HEK293 (cell line): ENCODE data around the gene ACTR1A.

ENCODE experiments used
- CTCF ChIA-PET: fragments of 350-600 bp; formaldehyde crosslinking; extraction: SDS; loops from one replicate; lab custom pipeline; 2021; ENCODE audit warnings: antibody characterized with exemption; lab: Yijun Ruan, JAX
- POLR2A ChIA-PET: fragments of 300-600 bp; formaldehyde crosslinking; extraction: SDS; loops from one replicate; lab custom pipeline; 2020; ENCODE audit warnings: antibody characterized with exemption, inconsistent platforms; lab: Yijun Ruan, JAX
- H3K27ac ChIP-seq: fragments of 200-500 bp; sonication (Bioruptor generic); 2 replicates; pipeline ENCODE4 v1.5.1; 2014; ENCODE audit warnings: low read depth, low read length, control low read depth, inconsistent platforms; ENCODE audit errors: extremely low read depth
- H3K36me3 ChIP-seq, 2 experiments: fragments of 200-500 bp in 1 of 2; sonication (Bioruptor generic) in 1 of 2; 1 replicate in 1 of 2; 2 replicates in 1 of 2; pipeline ENCODE4 v1.5.1; 2014 to 2017; ENCODE audit warnings: inconsistent platforms in 2 of 2, low read length in 2 of 2; ENCODE audit not compliant: control insufficient read depth in 2 of 2, insufficient read depth in 1 of 2
- H3K4me1 ChIP-seq: fragments of 200-500 bp; sonication (Bioruptor generic); 2 replicates; pipeline ENCODE4 v1.5.1; 2014; ENCODE audit warnings: mild to moderate bottlenecking, low read length, inconsistent platforms; ENCODE audit not compliant: control insufficient read depth, insufficient read depth
- H3K4me3 ChIP-seq: 2 replicates; pipeline ENCODE4 v1.5.1; 2011; ENCODE audit warnings: low read depth, mild to moderate bottlenecking, control low read depth, low read length, moderate library complexity
- H3K9me3 ChIP-seq: fragments of 200-500 bp; sonication (Bioruptor generic); 2 replicates; pipeline ENCODE4 v1.5.1; 2014; ENCODE audit warnings: low read depth, low read length, inconsistent platforms; ENCODE audit not compliant: control insufficient read depth, insufficient read depth
- CTCF ChIP-seq: fragments of 450-650 bp; formaldehyde crosslinking; IDR thresholded peaks from 2 replicates; pipeline ENCODE4 v1.5.1; 2016; ENCODE audit warnings: missing biosample characterization, missing genetic modification characterization
- GLIS1 ChIP-seq: fragments of 450-650 bp; formaldehyde crosslinking; IDR thresholded peaks from 2 replicates; pipeline ENCODE4 v1.5.1; 2016; ENCODE audit warnings: missing biosample characterization, missing genetic modification characterization
- GLIS2 ChIP-seq: fragments of 450-650 bp; formaldehyde crosslinking; IDR thresholded peaks from 2 replicates; pipeline ENCODE4 v1.5.1; 2016; ENCODE audit warnings: missing biosample characterization, missing genetic modification characterization
- HIC1 ChIP-seq: fragments of 450-650 bp; formaldehyde crosslinking; IDR thresholded peaks from 2 replicates; pipeline ENCODE4 v1.5.1; 2016; ENCODE audit warnings: missing biosample characterization, missing genetic modification characterization
- KLF10 ChIP-seq: fragments of 450-650 bp; IDR thresholded peaks from 2 replicates; pipeline ENCODE4 v1.5.1; 2018; ENCODE audit warnings: missing biosample characterization, mild to moderate bottlenecking, missing genetic modification characterization
- KLF8 ChIP-seq: fragments of 450-650 bp; formaldehyde crosslinking; IDR thresholded peaks from 2 replicates; pipeline ENCODE4 v1.5.1; 2016; ENCODE audit warnings: missing biosample characterization, missing genetic modification characterization
- KLF9 ChIP-seq: fragments of 450-650 bp; formaldehyde crosslinking; IDR thresholded peaks from 2 replicates; pipeline ENCODE4 v1.5.1; 2016; ENCODE audit warnings: missing biosample characterization, missing genetic modification characterization, low read depth
- SCRT1 ChIP-seq: fragments of 450-650 bp; formaldehyde crosslinking; IDR thresholded peaks from 2 replicates; pipeline ENCODE4 v1.5.1; 2016; ENCODE audit warnings: missing biosample characterization, missing genetic modification characterization, borderline replicate concordance
- SP2 ChIP-seq: fragments of 450-650 bp; formaldehyde crosslinking; IDR thresholded peaks from 2 replicates; pipeline ENCODE4 v1.5.1; 2016; ENCODE audit warnings: missing biosample characterization, missing genetic modification characterization
- SP7 ChIP-seq: fragments of 450-650 bp; formaldehyde crosslinking; IDR thresholded peaks from 2 replicates; pipeline ENCODE4 v1.5.1; 2016; ENCODE audit warnings: missing biosample characterization, missing genetic modification characterization
- YY2 ChIP-seq: fragments of 450-650 bp; formaldehyde crosslinking; IDR thresholded peaks from 2 replicates; pipeline ENCODE4 v1.5.1; 2016; ENCODE audit warnings: missing biosample characterization, missing genetic modification characterization
- ZBTB6 ChIP-seq: fragments of 450-650 bp; formaldehyde crosslinking; IDR thresholded peaks from 2 replicates; pipeline ENCODE4 v1.5.1; 2017; ENCODE audit warnings: missing biosample characterization, missing genetic modification characterization
- ZFHX2 ChIP-seq: fragments of 450-650 bp; formaldehyde crosslinking; conservative IDR thresholded peaks from 2 replicates; pipeline ENCODE4 v1.5.1; 2016; ENCODE audit warnings: missing biosample characterization, missing genetic modification characterization
- ZIC2 ChIP-seq: fragments of 450-650 bp; formaldehyde crosslinking; IDR thresholded peaks from 2 replicates; pipeline ENCODE4 v1.5.1; 2016; ENCODE audit warnings: missing biosample characterization, missing genetic modification characterization
- ZNF132 ChIP-seq: fragments of 450-650 bp; formaldehyde crosslinking; IDR thresholded peaks from 2 replicates; pipeline ENCODE4 v1.5.1; 2017; ENCODE audit warnings: missing biosample characterization, missing genetic modification characterization, borderline replicate concordance
- ZNF335 ChIP-seq: fragments of 450-650 bp; formaldehyde crosslinking; conservative IDR thresholded peaks from 2 replicates; pipeline ENCODE4 v1.5.1; 2016; ENCODE audit warnings: missing biosample characterization, missing genetic modification characterization
- ZNF621 ChIP-seq: fragments of 450-650 bp; formaldehyde crosslinking; IDR thresholded peaks from 2 replicates; pipeline ENCODE4 v1.5.1; 2017; ENCODE audit warnings: missing biosample characterization, missing genetic modification characterization
- ZNF670 ChIP-seq: fragments of 450-650 bp; formaldehyde crosslinking; IDR thresholded peaks from 2 replicates; pipeline ENCODE4 v1.5.1; 2016; ENCODE audit warnings: missing biosample characterization, missing genetic modification characterization, low read depth
- ZSCAN30 ChIP-seq: fragments of 450-650 bp; IDR thresholded peaks from 2 replicates; pipeline ENCODE4 v1.5.1; 2018; ENCODE audit warnings: missing biosample characterization, mild to moderate bottlenecking, missing genetic modification characterization, moderate library complexity
- ZSCAN5A ChIP-seq: fragments of 450-650 bp; formaldehyde crosslinking; IDR thresholded peaks from 2 replicates; pipeline ENCODE4 v1.5.1; 2016; ENCODE audit warnings: missing biosample characterization, missing genetic modification characterization
- TF ChIP-seq, protein P1 (sequence below): fragments of 450-650 bp; formaldehyde crosslinking; IDR thresholded peaks from 2 replicates; pipeline ENCODE4; 2016; ENCODE audit warnings: missing biosample characterization, missing genetic modification characterization
- TF ChIP-seq, protein P2 (sequence below): fragments of 450-650 bp; formaldehyde crosslinking; IDR thresholded peaks from 2 replicates; pipeline ENCODE4 v1.5.1; 2016; ENCODE audit warnings: missing biosample characterization, missing genetic modification characterization
- TF ChIP-seq, protein P3 (sequence below): fragments of 450-650 bp; formaldehyde crosslinking; optimal IDR thresholded peaks from 2 replicates; pipeline ENCODE3; 2016; ENCODE audit warnings: missing biosample characterization, mild to moderate bottlenecking, missing genetic modification characterization

ACTR1A gene

GRCh38 chr10:102450374-102451104 is 52.0 kb downstream of the ACTR1A start (continued):
- peak; percentile 17; the same call in 1 of the 2 replicates for TF ChIP-seq ZBTB6 (tag by site-specific recombination)
- TF ChIP-seq ZIC2 (tag by site-specific recombination) = peak; percentile 55
- TF ChIP-seq KLF8 (tag by site-specific recombination) = peak; percentile 49; the same call in 1 of the 2 replicates
- no peak for TF ChIP-seq ZNF621 (tag by site-specific recombination)
- peak; percentile 91 for TF ChIP-seq GLIS1 (tag by site-specific recombination)
- TF ChIP-seq SCRT1 = no peak
- peak; percentile 29; the same call in 1 of the 2 replicates for TF ChIP-seq SP2 (tag by site-specific recombination)
- no peak for TF ChIP-seq ZNF670 (tag by site-specific recombination)
- 0 out of 2 replicates have a peak, but pooled peaks have one; percentile 11 for TF ChIP-seq KLF10 (tag by site-specific recombination)
- TF ChIP-seq ZFHX2 (tag by site-specific recombination) = peak; percentile 79
- peak; percentile 24; the same call in 1 of the 2 replicates for TF ChIP-seq KLF9
- peak; percentile 71 for TF ChIP-seq ZSCAN30 (tag by site-specific recombination)
- TF ChIP-seq, protein P1, sequence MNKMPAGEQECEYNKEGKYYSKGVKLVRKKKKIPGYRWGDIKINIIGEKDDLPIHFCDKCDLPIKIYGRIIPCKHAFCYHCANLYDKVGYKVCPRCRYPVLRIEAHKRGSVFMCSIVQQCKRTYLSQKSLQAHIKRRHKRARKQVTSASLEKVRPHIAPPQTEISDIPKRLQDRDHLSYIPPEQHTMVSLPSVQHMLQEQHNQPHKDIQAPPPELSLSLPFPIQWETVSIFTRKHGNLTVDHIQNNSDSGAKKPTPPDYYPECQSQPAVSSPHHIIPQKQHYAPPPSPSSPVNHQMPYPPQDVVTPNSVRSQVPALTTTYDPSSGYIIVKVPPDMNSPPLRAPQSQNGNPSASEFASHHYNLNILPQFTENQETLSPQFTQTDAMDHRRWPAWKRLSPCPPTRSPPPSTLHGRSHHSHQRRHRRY (tag by site-specific recombination) = no peak
- TF ChIP-seq, protein P2, sequence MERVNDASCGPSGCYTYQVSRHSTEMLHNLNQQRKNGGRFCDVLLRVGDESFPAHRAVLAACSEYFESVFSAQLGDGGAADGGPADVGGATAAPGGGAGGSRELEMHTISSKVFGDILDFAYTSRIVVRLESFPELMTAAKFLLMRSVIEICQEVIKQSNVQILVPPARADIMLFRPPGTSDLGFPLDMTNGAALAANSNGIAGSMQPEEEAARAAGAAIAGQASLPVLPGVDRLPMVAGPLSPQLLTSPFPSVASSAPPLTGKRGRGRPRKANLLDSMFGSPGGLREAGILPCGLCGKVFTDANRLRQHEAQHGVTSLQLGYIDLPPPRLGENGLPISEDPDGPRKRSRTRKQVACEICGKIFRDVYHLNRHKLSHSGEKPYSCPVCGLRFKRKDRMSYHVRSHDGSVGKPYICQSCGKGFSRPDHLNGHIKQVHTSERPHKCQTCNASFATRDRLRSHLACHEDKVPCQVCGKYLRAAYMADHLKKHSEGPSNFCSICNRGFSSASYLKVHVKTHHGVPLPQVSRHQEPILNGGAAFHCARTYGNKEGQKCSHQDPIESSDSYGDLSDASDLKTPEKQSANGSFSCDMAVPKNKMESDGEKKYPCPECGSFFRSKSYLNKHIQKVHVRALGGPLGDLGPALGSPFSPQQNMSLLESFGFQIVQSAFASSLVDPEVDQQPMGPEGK (tag by site-specific recombination) = peak; percentile 56; the same call in 1 of the 2 replicates
- TF ChIP-seq GLIS2 (tag by site-specific recombination) = peak; percentile 85
- TF ChIP-seq ZNF335 (tag by site-specific recombination) = no peak; the same call in 1 of the 2 replicates
- 0 out of 2 replicates have a peak, but pooled peaks have one; percentile 35 for TF ChIP-seq YY2 (tag by site-specific recombination)
- TF ChIP-seq CTCF (tag by site-specific recombination) = peak; percentile 51; the same call in 1 of the 2 replicates

DNA sequence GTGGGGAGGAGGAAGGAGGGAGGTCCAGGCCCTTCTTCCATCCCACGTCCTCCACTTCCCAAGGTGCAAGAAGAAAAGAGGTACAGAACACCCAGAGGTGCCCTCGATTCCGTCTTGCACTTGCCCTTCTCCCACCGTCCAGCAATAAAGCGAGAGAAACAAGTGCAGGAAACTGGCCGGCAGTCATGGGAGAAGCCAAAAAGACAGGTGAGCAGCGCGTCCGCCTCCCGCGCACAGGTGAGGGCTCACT is 52.5 kb downstream of the ACTR1A start:
- H3K4me3 ChIP-seq = peak overlapping the region; percentile 73
- H3K36me3 ChIP-seq = peaks cover 14 to 25% of the 10 kb centered on the region in 2 experiments; a peak in 2 of 3 replicates
- ChIA-PET CTCF (interaction anchor here (0.6 to 2.2 kb wide), 4 partner anchors 27 to 56 kb away, joined by 4 to 16 read pairs (median 5); no protein-coding TSS in a partner anchor), POLR2A (interaction anchor here (0.7 to 5.3 kb wide), 11 partner anchors 10 to 250 kb away, joined by 4 to 60 read pairs (median 8); partner anchors contain the start of genes CUEDC2 and FBXL15)
- H3K9me3 ChIP-seq = no peaks in the 10 kb centered on the region
- H3K27ac ChIP-seq = peak overlapping the region; percentile 97
- peaks cover 5% of the 10 kb centered on the region for H3K4me1 ChIP-seq
- TF ChIP-seq ZNF132 (tag by site-specific recombination) (no peak), ZSCAN5A (no peak), SP7 (tag by site-specific recombination) (0 out of 2 replicates have a peak, but pooled peaks have one; percentile 50), HIC1 (tag by site-specific recombination) (0 out of 2 replicates have a peak, but pooled peaks have one; percentile 11)
- TF ChIP-seq, protein P3, sequence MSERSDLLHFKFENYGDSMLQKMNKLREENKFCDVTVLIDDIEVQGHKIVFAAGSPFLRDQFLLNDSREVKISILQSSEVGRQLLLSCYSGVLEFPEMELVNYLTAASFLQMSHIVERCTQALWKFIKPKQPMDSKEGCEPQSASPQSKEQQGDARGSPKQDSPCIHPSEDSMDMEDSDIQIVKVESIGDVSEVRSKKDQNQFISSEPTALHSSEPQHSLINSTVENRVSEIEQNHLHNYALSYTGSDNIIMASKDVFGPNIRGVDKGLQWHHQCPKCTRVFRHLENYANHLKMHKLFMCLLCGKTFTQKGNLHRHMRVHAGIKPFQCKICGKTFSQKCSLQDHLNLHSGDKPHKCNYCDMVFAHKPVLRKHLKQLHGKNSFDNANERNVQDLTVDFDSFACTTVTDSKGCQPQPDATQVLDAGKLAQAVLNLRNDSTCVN (tag by site-specific recombination) = no peak
